Measurements from ENCODE around the gene HSD17B1.
"Not testable (repeated sequence)": the region's sequence is repeated elsewhere in the genome, so short reads cannot be mapped to it uniquely, and the experiment has no call there.

Gene HSD17B1

GRCh38 chr17:42547001-42547461 lies 5.7 kb upstream of the HSD17B1 start:
- DNase-seq (ENCODE audit: low read depth in 2 of 2, low spot score in 1 of 2), result no peak

DNA sequence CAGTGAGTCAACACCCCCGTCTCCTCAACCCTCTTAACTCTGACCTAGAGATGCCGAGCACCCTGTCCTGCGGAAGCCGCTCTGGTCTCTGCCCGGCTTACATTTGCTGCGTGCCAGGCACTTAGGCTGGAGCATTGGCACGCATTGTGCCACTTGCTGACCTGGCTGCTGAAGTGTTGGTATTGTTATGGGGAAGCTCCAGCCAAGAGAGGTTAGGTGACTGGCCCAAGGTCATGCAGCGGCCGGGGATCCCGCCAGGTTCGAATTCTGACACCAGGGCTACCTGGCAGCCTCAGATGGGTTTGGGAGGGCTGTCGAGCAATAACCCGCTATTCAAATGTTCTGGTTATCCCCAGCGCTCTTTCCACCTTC lies 5.0 kb upstream of the HSD17B1 start:
- no peak for DNase-seq (ENCODE audit: low read depth in 2 of 2, low spot score in 1 of 2)

GRCh38 chr17:42548070-42548837 lies 4.5 kb upstream of the HSD17B1 start:
- peak in 1 of 2 donors; percentile 50 for DNase-seq (ENCODE audit: low read depth in 2 of 2, low spot score in 1 of 2)

GRCh38 chr17:42548993-42549755 lies 3.5 kb upstream of the HSD17B1 start:
- no peak for DNase-seq (ENCODE audit: low read depth in 2 of 2, low spot score in 1 of 2)

GRCh38 chr17:42553161-42553818 lies 567 bp downstream of the HSD17B1 start:
- no peak for DNase-seq (ENCODE audit: low read depth in 2 of 2, low spot score in 1 of 2)

GRCh38 chr17:42553866-42554249 lies 1.1 kb downstream of the HSD17B1 start:
- no peak for DNase-seq (ENCODE audit: low read depth in 2 of 2, low spot score in 1 of 2)

- peak in 1 of 2 donors; percentile 62 for DNase-seq (ENCODE audit: low read depth in 2 of 2, low spot score in 1 of 2)
Measured at GRCh38 chr17:42554250-42555121, 1.8 kb downstream of the HSD17B1 start.

- DNase-seq (ENCODE audit: low read depth in 2 of 2, low spot score in 1 of 2), result no peak
Measured at GRCh38 chr17:42555122-42555622, 2.4 kb downstream of the HSD17B1 start.

DNA sequence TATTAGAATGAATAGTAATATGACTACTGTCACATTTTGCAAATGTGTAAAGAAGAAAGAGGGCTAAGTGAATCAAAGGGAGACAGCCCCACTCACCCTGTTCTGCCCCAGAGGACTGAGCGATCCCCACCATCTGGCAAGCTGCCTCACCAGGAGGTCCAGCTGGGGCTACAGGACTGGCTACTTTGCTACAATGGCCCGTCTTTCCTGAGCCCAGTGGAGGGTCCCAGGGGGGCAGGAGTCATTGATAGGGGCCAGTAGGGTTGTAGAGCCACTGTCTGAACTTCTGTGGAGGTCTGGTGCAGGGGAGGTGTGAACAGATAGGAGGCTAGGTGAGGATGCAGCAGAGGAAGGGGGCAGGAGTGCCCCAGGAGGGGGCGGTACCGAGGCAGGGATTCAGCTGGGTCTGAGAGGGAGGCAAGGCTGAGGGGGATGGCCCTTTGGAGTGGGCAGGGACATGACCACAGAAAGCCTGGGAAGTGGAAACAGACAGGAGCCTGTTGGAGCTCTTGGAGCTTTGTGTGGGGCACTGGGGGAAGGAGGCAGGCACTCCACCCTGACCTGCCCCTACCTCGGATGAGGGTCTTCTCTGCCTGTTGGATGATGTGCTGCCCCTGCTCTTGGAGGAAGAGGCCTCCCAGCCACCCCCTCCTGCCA lies 3.4 kb downstream of the HSD17B1 start:
- DNase-seq (ENCODE audit: low read depth in 2 of 2, low spot score in 1 of 2), result not testable (repeated sequence)

DNA sequence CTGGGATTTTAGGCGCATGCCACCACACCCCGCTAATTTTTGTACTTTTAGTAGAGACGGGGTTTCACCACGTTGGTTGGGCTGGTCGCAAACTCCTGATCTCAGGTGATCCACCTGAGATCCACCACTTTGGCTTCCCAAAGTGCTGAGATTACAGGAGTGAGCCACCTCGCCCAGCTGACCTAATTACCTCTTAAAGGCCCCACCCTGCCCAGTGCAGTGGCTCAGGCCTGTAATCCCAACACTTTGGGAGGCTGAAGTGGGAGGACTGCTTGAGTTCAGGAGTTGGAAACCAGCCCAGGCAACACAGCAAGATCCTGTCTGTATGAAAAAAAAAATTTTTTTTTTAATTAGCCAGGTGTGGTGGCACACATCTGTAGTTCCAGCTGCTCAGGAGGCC lies 6.4 kb downstream of the HSD17B1 start:
- no peak for DNase-seq (ENCODE audit: low read depth in 2 of 2, low spot score in 1 of 2)

DNA sequence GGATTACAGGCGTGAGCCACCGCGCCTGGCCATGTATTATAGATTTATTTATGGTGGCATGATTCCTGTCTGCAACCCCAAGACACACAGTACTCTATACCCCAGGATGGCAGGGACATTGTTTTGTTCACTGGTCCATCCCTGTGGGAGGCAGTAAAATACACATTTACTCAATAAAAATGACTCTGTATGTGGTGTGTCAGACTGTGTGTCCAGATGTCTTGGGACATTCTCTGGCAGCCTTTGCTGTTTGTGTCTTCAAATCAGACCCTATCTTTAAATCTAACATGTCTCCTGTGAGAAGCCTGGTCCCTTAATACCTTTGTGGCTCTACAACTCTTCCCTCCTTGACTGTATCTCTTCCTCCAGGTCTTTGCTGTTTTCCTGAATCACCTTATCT lies 7.5 kb downstream of the HSD17B1 start:
- DNase-seq (ENCODE audit: low read depth in 2 of 2, low spot score in 1 of 2), result no peak

GRCh38 chr17:42561897-42562387 lies 9.2 kb downstream of the HSD17B1 start, which contains the start of gene COASY:
Gene COASY, plus strand, starts transcription at chr17:42562148. Its CDS starts 475 bp downstream, at chr17:42562623.
- DNase-seq (ENCODE audit: low read depth in 2 of 2, low spot score in 1 of 2), result peak; percentile 68 to 82

DNA sequence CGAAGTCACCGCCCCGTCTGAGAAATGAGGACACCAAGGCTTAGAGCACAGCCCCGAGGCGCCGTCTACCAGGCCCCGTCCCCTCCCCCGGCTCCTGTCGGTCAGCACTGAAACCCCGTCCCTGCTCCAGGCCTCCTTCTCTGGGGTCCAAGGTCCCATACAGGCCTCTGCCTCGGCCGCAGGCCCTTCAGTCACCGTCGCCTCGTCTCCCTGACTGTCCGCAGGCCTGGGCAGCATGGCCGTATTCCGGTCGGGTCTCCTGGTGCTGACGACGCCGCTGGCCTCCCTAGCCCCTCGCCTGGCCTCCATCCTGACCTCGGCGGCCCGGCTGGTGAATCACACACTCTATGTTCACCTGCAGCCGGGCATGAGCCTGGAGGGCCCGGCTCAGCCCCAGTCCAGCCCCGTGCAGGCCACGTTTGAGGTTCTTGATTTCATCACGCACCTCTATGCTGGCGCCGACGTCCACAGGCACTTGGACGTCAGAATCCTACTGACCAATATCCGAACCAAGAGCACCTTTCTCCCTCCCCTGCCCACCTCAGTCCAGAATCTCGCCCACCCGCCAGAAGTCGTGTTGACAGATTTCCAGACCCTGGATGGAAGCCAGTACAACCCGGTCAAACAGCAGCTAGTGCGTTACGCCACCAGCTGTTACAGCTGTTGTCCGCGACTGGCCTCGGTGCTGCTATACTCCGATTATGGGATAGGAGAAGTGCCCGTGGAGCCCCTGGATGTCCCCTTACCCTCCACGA lies 9.8 kb downstream of the HSD17B1 start:
- DNase-seq (ENCODE audit: low read depth in 2 of 2, low spot score in 1 of 2), result no peak

DNA sequence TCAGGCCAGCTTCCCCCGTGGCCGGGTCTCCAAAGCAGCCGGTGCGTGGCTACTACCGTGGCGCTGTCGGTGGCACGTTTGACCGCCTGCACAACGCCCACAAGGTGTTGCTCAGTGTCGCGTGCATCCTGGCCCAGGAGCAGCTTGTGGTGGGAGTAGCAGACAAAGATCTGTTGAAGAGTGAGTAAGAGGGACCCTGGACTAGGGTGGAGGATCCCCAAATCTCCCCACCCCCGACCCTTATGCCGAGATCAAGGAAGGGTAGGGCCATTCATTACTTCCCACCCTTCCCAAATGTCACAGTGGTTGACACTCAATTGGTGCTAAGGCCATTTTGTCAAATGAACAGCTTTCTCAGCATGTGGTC lies 10.4 kb downstream of the HSD17B1 start:
- DNase-seq (ENCODE audit: low read depth in 2 of 2, low spot score in 1 of 2), result no peak

GRCh38 chr17:42563543-42563942 lies 10.8 kb downstream of the HSD17B1 start:
- DNase-seq (ENCODE audit: low read depth in 2 of 2, low spot score in 1 of 2), result no peak

DNA sequence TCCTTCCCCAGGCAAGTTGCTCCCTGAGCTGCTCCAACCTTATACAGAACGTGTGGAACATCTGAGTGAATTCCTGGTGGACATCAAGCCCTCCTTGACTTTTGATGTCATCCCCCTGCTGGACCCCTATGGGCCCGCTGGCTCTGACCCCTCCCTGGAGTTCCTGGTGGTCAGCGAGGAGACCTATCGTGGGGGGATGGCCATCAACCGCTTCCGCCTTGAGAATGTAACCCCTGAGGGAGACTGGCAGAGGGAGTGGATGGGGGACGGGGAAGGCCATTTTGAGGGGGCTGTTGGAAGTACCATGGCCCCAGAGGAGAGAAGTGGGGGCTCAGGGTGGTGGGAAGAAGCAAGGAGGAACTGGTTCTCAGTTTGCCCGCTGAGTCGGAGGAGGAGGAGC lies 11.2 kb downstream of the HSD17B1 start:
- DNase-seq (ENCODE audit: low read depth in 2 of 2, low spot score in 1 of 2), result no peak

DNA sequence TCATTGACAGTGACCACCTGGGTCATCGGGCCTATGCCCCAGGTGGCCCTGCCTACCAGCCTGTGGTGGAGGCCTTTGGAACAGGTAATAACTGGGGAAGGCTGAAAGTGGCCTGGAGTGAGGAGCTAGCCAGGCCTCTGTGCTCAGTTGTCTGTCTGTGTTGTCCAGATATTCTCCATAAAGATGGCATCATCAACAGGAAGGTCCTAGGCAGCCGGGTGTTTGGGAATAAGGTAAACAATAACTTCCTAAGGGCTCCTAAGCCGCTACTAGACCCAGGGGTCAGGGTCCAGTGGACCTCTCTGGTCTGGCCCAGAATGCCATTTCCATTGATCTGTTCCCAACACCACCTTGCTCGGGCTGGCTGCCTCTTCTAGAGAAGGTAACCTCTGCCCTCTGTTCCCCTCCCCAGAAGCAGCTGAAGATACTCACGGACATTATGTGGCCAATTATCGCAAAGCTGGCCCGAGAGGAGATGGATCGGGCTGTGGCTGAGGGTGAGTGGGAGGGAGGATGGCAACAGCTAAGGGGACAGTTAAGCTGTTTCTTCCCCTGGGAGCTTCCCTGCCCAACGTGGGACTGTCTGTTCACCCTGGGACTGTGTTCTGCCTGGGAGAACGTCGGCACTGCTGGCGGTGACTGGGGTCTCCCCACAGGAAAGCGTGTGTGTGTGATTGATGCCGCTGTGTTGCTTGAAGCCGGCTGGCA lies 12.2 kb downstream of the HSD17B1 start:
- no peak for DNase-seq (ENCODE audit: low read depth in 2 of 2, low spot score in 1 of 2)

DNA sequence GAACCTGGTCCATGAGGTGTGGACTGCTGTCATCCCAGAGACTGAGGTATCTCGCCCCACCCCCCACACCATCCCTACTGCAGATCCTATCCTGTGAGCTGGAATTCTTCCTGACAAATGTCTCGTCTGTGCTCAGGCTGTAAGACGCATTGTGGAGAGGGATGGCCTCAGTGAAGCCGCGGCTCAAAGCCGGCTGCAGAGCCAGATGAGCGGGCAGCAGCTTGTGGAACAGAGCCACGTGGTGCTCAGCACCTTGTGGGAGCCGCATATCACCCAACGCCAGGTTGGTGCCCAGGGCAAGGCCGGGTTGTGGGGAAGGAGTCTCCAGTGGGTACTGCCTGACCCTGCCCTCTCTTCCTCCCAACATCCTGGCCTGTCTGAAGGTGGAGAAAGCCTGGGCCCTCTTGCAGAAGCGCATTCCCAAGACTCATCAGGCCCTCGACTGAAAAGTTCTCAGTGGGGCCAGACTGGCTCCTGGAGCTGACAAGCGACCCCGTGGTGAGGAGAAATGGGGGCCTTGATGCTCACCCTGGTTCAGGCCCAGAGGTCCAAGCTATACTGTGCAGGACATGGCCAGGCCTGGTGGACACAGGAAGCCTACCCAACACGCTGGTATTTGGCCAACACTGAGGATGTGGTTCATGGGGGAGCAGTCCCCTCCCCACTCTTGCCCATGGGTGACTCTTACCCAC lies 12.9 kb downstream of the HSD17B1 start:
- no peak for DNase-seq (ENCODE audit: low read depth in 2 of 2, low spot score in 1 of 2)
